GOT3 (cell line): ENCODE results near the gene SLC37A3.
"Not testable (repeated sequence)": the region's sequence is repeated elsewhere in the genome, so short reads cannot be mapped to it uniquely, and the experiment has no call there.

Source experiments
- DNase-seq: peaks from one replicate; lab custom pipeline; 2025; ENCODE audit warnings: mixed read lengths; lab: John Stamatoyannopoulos, UW

Gene SLC37A3, protein sequence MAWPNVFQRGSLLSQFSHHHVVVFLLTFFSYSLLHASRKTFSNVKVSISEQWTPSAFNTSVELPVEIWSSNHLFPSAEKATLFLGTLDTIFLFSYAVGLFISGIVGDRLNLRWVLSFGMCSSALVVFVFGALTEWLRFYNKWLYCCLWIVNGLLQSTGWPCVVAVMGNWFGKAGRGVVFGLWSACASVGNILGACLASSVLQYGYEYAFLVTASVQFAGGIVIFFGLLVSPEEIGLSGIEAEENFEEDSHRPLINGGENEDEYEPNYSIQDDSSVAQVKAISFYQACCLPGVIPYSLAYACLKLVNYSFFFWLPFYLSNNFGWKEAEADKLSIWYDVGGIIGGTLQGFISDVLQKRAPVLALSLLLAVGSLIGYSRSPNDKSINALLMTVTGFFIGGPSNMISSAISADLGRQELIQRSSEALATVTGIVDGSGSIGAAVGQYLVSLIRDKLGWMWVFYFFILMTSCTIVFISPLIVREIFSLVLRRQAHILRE

DNA sequence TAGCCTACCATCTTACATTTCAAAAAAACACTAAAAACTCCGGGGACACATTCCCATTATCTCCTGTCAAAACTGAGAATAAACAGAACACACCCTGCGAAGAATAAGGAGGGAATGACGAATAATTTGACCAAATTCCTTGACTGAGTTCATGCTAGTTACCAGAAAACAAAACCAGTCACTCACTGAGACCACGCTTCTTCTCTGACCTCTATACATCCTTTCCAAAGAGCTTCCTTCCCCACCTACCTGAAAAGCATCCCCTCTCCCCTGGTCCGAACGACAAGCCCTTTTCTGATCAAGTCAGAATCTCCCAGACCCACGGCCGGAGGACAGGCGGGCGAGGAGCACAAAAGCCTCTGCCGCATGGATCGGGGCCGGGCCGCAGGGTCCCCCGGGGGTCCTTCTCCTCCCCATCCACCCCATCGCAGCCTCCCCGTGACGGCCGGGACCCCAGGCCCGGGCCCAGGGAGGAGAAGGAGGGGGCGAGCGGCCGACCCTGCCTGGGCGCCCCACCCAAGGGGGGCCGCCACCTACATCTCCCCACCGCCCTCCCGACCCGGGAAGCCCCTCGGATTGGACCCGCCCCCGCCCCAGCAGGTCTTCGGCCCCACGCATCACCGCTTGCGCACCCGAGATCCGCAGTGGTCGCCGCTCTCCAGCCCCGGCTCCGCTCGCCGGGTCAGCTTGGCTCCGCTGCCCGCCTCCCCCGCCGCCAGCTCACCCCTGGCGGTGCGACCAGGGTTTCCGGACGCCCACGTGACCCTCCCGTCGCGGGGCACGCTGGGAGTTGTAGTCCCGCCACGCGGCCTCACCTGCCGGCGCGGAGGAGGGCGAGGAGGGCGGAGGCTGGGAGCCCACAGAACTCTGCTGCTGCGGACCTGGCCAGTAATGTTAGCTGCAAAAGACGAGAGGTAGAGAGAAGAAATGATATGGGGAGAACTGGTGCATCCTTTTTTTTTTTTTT lies at the start of gene SLC37A3:
SLC37A3 (minus strand) TSS at position 747 of the 967 bp plus-strand sequence. CDS start 16,004 bp downstream, outside the sequence.
- DNase-seq = peak; percentile 32

DNA sequence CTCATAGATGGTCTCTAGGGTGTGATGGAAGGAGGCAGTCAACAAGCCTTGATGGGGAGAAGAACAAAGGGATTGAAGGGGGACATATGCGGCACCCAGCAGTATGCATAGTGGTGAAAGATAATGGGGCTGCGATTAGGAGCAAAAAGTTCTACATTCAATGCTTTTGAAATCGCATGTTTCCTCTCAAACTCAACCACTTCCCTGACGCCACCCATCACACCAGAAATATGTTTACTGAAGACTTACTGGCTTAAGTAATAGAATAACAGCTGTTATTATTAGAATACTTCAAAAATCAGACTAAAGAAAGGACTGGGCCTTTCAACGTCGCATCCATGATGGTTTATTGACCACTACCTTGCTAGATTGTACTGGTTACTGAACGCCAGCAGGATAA lies 49.5 kb upstream of the SLC37A3 start:
- DNase-seq = no peak

DNA sequence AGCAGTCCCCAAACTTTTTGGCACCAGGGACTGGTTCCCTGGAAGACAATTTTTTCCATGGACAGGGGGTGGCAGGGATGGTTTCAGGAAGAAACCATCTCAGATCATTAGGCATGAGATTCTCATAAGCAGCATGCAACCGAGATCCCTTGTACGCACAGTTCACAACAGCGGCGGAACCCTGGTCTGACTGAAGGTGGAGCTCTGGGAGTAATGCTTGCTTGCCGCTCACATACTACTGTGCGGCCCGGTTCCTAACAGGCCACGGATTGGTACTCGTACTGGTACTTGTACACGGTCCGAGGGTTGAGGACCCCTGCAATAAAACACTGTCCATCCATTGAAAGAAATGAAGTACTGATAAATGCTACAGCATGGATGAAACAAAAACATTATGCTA lies 48.1 kb upstream of the SLC37A3 start:
- no peak for DNase-seq

DNA sequence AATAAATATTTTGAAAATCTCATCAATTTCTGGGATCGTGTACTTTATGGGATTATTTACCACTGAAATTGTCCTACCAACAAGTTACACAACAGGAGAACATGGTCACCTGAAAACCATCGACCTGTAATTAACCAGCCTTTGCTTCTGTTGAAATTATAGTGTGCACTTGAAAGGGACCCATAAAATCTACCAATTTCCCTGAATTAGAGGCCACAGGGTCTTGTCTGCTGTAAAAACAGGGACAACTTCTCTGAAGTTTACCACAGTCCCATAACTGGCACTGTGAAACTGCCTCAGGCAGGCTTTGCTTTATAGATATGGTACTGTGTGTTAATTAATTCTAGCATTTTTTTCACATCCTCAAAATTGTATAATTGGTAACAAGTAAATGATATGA lies 43.2 kb upstream of the SLC37A3 start:
- DNase-seq = no peak

DNA sequence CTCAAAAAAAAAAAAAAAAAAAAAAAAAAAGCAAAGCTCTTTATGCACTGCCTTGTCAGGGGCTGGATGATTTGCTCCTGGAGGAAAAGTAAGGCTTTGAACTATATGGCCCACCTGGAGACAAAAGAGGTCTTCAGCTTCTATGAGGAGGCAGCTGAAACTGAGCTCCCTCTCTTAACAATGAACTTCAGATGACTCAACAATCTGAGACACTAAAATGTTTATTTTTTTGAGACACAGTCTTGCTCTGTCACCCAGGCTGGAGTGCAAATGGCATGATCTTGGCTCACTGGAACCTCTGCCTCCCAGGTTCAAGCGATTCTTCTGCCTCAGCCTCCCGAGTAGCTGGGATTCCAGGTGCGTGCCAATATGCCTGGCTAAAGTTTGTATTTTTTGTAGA lies 42.3 kb upstream of the SLC37A3 start:
- no peak for DNase-seq

DNA sequence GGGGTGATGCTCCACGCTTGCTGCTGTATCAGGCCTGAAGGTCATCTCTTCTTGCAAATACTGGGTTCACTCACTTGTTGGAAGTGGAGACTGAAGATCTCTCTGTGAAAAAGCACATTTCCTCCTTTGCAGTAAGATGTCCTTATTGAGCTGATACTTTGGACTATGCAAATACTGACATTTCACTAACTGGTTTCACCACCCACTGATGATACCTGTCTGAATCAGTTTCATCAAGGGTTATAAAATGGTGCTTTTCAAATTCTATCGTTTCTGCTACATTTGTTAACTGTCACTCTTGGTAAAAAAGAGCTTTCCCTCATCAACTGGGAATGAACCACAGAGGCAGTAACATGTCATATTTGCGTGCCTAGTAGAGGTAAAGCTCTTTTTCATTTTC lies 41.0 kb upstream of the SLC37A3 start:
- no peak for DNase-seq

DNA sequence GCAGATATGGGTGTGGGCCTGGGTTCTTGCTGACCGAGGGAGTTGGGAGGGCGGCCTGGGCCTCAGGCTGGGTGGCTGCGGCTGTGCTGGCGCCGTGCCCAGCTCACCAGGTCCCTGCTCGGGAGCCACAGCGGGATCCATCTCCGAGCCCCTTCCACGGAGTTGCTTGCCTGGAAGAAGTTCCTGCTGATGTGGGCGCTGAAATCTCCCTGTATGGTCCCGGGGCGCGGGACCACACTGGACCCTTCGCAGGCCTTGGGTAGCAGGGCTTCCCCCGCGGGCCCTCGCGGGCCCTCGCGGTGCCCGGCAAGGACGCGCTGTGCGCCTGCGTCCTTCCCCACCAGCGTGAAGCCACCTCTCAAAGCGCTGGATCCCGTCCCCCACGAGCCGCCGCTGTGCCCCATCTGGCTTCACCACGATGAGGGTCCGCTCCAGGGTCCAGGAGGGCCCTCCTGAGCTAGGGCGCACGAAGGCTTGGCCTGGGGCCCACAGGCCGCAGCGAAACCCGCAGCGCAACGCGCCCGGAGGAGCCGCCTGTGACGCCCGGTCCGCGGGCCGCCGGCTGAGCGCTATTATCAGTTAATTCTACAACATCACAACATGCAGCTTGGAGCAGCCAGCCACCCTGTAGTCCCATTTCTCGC lies 37.0 kb upstream of the SLC37A3 start:
- no peak for DNase-seq

DNA sequence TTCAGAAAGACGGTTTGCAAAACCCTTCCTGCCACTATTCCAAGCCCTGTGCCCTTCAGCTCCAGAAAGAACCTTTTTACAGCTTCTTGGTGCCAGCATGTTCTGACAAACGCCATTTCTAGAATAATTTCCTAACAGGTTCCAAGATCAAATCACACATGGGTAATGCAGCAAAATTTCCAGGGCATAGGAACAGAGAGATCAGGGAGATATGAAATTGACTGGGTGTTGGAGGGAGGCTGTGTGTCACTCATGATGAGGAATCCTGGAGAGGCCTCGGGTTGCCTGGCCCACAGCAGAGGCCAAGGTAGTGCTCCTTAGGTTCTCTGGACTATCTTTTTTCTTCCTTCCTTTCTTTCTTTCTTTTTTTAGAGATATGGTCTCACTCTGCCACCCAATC lies 35.1 kb upstream of the SLC37A3 start:
- DNase-seq = no peak

DNA sequence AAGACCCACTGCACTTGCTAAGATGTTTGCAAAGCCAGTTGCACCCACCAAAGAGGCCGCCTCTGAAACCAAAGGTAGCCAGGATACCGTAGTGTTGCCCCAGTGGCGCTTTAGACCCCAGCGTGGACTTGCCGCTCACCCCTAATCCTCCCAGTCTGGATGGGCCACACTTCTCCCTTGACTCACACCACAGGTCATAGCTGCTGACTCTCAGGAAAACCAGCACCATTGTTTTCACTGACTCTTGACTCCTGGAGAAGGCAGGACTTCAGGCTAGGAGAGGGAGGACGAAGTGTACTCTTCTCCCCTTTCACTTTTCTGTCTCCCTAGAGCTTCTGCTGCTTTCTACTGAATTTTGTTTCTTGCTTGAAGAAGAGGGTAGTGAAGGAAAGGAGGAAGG lies 27.8 kb upstream of the SLC37A3 start:
- no peak for DNase-seq

DNA sequence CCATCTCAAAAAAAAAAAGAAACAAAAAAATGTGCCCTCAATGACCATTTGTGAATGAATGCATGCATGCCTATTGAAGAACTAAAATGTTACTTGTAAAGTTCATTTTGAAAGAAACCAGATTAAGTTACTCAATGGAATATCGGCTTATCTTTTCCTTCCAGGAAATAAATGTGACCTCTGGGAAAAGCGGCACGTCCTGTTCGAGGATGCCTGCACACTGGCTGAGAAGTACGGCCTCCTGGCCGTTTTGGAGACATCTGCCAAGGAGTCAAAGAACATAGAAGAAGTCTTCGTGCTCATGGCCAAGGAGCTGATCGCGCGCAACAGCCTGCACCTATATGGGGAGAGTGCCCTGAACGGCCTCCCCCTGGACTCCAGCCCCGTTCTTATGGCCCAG lies 27.4 kb upstream of the SLC37A3 start:
- DNase-seq = no peak

DNA sequence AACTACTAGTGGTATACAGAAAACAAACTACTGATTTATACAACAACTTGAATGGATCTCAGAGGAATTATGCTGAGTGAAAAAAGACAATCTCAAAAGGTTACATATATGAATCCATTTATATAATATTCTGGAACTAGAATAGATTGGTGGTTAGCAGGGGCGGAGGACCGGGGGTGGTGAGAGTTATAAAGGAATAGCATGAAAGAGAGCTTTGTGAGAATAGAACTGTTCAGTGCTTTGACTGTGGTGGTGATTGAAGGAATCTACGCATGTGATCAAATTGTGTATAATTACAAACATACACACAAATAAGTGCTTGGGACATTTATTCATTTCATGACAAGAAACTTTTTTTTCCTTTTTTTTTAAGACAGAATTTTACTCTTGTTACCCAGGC lies 25.2 kb upstream of the SLC37A3 start:
- no peak for DNase-seq

DNA sequence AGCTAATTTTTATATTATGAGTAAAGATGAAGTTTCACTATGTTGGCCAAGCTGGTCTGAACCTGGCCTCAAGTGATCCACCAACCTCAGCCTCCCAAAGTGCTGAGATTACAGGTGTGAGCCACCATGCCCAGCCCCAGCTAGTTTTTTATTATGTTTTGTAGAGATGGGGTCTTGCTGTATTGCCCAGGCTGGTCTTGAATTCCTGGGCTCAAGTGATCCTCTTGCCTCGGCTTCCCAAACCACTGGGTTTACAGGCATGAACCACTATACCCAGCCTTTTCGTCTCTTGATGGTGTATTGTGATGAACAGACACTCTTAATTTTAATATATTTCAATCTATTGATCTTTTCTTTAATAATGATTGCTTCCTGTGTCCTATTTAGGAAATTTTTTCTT lies 23.2 kb upstream of the SLC37A3 start:
- no peak for DNase-seq

DNA sequence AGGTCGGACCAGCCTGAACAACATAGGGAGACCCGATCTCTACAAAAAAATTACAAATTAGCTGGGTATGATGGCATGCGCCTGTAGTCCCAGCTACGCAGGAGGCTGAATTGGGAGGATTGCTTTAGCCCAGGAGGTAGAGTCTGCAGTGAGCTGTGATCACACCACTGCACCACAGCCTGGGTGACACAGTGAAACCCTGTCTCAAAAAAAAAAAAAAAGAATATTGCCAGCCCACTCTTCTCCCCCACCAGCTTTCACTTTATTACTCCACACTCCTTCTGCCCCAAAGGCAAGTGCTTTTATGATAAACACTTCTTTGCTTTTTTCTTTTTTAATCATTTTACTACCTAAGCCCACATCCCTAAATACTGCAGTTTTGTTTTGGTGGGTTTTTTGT lies 20.3 kb upstream of the SLC37A3 start:
- no peak for DNase-seq

DNA sequence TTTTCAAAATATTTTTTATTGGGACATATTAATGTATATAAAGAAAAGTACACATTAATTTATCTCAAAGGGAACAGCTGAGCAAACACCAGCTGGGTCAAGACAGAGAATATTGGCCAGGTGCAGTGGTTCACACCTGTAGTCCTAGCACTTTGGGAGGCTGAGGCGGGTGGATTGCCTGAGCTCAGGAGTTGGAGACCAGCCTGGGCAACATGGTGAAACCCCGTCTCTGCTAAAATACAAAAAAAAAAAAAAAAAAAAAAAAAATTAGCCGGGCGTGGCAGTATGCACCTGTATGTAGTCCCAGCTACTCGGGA lies 19.8 kb upstream of the SLC37A3 start:
- DNase-seq = not testable (repeated sequence)

DNA sequence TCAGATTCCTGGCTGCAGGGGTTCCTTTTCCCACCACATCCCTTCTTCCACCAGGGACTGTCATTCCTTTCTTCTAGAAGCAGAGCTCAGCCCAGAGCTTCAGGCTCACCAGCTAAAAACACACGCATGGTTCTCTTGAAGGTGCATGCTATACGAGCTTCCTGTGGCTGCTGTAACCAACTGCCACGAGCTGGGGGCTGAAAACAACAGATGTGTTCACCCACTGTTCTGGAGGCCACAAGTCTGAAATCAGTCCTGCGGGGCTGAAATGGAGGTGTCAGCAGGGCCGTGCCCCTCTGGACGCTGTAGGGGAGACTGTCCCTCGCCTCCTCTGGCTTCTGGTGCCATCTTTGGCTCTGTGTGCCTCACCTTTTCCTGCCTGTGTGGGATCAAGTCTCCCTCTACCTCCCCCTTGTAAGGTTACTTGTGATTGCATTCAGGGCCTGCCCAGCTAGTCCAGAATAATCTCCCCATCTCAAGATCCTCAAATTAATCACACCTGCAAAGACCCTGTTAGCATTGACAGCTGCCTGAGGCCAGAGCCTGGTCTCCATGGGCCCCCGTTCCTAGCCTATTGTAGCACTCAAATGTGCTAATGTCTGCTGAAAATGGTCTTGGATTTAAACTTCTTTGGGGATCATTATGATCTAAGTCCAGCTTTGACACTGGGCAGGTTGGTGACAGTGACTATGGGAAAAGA lies 19.3 kb upstream of the SLC37A3 start:
- DNase-seq = no peak

DNA sequence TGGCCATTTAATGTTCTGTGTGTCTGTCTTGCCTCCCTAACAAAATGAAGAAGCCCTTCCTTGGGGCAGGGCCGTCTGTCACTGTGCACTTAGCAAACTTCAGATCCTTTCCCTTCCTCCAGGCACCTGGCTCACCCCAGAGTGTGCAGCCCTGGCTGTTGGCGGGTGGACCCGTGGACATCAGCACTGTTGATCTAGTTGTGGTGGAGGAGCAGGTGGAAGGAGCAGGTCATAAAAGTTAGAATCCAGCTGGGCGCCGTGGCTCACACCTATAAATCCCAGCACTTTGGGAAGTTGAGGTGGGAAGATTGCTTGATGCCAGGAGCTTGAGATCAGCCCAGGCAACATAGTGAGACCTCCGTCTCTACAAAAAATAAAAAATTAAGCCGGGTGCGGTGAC lies 18.2 kb upstream of the SLC37A3 start:
- no peak for DNase-seq

DNA sequence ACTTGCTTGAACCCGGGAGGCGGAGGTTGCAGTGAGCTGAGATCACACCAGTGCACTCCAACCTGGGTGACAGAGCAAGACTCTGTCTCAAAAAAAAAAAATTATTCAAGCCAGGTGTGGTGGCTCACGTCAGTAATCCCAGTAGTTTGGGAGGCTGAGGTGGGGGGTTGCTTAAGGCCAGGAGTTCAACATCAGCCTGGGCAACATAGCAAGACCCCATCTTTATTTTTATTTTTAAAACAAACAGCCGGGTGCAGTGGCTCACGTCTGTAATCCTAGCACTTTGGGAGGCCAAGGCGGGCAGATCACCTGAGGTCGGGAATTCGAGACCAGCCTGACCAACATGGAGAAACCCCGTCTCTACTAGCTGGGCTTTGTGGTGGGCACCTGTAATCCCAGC lies 17.5 kb upstream of the SLC37A3 start:
- DNase-seq = not testable (repeated sequence)

DNA sequence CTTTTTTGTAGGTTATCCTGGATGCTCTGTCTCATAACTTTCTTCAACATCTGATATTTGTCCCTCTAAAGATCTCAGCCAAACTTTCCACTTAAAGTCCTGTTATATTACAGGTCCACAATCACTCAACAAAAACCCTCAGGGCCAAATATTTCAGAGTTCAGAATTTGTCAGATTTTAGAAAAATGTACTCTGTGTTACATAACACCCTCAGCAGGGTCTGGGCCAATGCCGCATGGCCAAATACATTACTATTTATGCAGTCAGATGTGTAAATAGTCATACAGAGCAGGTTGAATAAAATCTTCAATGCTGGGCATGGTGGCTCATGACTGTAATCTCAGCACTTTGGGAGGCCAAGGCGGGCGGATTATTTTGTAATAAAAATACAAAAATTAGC lies 17.0 kb upstream of the SLC37A3 start:
- DNase-seq = no peak

DNA sequence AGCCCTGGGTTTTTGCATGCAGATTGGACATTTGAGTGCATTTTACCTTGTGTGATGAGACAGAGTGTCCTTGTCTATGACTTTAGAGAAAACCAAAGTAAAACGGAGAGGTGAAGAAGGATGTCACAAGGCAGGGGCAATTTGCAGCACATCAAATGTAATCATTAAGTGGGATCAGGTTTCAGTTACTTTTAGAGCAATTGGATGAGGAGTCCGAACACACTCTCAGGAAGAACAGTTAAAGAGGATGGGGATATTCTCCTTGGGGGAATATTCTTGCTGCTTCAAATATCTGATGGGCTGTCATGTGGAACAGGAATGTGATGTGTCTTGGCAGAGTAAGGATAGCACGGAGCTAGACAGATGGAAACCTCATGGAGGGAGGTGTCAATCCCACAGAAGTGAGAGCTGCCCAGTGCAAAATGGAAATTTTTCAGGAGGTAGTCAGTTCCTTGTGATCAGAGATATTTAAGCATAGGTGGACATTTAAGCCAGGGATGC lies 6.3 kb upstream of the SLC37A3 start:
- DNase-seq = no peak

DNA sequence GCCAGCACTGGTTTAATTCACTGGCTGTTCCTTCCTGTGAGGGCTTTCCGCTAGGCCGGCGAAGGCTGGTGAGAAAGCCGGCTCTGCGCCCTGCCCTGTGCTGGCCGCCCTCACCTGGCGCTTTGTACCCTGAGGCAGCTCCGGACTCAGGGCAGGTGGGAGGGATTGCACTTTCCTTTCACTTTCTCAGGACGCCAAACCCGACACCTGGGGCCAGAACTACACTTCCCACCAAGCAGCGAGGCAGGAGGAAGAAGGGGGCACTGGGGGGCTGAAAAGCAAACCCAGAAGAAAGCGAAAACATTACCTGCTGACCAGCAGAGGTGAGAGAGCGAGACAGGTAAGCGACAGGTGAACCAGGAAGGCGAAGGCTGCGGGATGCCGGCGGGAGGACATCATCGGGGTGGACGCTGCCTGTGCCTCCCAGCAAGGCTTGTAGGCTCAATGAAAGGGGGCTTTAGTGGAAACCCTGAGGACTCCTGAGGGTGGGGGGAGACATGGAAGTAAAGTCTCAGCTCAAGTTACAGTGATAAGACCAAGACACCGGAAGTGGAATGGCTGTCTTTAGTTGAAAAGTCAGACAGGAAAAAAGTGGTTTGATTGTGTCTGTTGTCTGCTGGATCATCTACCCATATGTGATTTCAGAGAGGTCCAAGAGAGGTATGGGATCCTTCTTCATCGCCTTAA lies 5.7 kb upstream of the SLC37A3 start, which contains the start of gene RAB19:
RAB19 (plus strand) TSS at position 181 of the 687 bp plus-strand sequence. CDS start 3,589 bp downstream, outside the sequence.
- no peak for DNase-seq
